Stimulated activated CD8-positive, alpha-beta memory T cell treated with anti-CD3 and anti-CD28 coated beads, Interleukin-7, amount 100 ng/mL, for 1 hour (primary cell): Measurements from ENCODE around the gene DCST2.
A peak's percentile ranks its signal among the peaks of the same experiment; 100 is the strongest.

Source experiments
- DNase-seq, 2 donors: peaks; one replicate each; pipeline ENCODE4 v3.0.0-alpha.2; 2020; ENCODE audit warnings: low read depth in 2 of 2

DCST2 gene

DNA sequence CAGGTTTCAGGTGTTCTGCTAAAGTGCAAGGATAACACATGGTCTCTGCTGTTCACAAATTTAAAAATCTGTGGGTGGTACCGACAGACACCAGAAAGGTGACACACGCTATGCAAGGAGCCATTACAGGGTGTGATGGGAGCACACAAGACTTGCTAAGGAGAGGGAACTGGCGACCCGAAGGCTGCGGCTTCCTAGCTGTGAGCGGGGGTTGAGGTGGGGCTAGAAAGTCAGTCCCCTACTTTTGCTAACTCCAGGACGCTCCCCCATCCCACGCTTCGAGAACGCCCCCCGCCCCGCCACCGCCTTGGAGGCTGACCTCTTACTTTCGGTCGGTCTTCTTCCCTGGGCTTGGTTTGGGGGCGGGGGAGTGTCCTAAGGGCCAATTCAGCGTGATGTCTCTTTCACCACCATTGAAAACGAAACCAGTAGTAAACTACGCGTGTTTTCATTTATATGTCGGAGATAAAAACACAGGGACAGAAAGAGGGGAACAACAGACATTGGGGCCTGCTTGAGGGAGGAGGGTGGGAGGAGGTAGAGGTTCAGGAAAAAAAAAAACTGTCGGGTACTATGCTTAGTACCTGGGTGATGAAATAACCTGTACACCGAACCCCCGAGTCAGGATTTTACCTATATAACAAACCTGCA lies 58.0 kb downstream of the DCST2 start:
- DNase-seq, result no peak

DNA sequence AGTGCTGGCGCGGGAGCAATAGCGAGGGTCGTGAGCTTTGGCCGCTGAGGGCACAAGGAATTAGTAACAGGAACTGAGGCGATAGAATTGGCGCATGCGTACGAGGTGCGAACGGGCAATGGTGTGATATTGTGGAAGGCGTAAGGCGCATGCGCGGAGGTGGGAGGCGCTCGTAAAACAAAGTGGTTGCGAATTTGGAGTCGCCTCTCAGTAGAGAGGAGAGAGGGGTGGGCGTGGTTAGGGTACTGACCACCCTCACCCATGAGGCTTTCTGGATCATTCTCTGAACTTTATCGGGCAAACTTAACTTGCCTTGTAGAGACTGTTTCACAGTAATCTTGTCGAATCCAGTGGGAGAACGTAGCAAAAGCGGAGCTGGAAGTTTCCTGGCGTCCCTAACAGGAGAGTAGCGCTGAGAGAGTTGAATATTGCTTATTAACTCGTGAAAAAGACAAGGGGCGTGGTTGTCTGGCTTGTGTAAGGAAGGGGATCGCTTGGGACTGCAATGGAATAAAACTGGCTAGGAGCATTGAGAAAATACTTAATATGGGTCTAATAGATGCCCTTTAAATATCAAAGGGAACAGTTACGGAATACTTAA lies 58.7 kb downstream of the DCST2 start:
- peak; percentile 83 to 88 for DNase-seq

DNA sequence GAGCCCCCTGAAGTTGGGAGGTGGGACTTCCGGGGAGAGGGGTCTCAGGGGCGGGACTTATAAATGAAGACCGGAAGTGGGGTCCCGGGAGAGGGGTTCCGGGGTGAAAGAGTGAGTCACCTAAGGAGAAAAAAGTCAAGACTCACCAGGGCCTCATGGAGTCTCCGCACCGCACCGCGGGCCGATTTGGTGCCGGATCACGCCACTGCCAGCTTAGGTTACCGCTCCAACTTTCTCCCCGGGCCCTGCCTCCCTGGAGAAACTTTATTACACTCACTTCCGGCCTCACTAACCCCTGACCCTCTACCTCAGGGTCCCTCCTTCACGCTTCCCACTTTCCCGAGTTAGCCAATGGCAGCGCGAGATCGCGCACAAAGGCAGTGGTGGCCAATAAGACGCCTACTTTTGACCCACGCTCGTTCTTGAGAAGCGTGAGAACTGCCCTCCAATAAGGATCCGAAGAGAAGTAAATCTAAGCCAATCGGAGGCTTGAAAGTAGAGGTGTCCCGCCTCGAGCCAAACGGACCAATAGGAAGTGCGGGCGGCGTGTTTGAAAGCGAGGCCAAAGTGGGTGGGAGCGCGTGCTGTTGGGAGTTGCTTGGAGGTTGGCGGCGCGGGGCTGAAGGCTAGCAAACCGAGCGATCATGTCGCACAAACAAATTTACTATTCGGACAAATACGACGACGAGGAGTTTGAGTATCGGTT lies 59.3 kb downstream of the DCST2 start, which contains the start of gene CKS1B:
CKS1B (plus strand) TSS at position 580 of the 706 bp plus-strand sequence; CDS start at position 645, 65 bp downstream.
- peak; percentile 90 for DNase-seq

DNA sequence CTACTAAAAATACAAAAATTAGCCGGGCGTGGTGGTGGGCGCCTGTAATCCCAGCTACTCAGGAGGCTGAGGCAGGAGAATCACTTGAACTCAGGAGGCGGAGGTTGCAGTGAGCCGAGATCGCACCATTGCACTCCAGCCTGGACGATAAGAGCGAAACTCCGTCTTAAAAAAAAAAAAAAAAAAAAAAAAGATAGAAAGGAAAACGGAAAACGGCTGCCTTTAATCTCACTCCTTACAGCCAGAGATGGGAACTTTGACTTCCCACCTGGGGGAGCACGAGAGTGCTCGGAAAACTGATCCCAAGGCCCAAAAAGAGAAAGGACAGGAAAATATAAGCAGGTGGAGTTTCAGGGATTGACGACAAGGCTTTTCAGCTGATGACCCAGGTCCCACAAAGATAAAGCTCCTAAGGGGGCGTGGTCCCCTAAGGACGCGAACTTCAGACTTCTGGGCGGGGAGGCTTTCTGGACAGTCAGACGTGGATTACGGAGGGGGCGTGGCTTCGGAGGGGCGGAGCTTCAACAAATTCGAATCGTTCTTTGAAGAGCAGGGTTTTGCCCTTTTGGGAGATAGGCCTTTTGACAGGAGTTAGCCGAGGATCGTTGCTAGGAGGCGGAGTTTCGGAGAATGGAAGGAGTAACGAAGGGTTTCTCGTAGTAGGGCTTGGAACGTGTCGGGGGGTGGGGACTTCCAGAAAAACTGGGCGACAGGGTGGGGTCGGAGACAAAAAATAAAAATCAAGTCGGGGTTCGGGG lies 60.1 kb downstream of the DCST2 start:
- DNase-seq, result peak; percentile 71 to 85

DNA sequence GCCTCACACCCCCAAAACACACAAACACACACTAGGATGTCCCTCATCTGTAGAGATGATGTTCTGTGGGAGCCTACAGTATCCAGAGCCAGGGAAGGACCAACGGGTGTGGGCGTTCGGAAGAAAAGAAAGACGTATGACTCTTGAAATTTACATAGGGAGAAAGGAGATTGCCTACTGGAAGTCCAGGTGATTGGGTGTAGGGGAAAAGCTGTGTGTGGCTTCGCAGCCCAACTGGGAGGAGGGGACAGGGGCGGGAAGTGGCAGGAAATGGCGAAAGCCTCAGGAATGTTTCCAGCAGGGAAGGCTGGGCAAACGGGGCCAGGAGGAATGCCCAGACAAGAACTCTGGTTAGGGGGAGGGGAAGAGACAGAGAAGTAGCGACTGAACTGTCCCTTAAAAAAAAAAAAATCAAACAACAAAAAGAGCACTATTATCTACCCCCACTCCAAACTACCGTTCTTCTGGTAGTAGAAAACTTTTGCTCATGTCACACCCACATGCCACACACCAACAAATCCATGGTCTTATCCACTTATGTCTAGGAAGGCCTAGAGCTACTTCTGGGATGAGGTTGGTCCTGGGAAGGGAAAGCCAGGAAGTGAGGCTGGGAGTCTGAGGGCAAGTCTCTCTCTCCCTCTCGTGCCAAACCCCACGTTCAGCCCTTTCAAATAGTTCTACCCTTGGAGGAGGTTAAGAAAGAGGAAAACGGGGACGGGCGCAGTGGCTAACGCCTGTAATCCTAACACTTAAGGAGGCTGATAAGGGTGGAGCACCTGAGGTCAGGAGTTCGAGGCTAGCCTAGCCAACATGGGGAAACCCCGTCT lies 60.9 kb downstream of the DCST2 start:
- DNase-seq, result no peak

DNA sequence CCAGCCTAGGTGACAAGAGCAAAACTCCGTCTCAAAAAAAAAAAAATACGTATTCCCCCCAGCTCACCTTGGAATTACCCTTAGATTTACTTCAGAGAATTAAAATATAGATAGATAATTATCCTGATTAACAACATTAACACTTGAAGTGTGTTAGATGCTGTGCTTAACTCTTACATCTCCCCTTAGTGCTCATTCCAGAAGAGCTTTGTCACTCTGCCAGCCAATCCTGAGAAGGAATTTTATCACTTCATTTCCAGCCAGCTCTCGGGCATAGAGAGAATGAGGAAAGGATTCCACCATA lies 61.4 kb downstream of the DCST2 start:
- DNase-seq, result no peak

DNA sequence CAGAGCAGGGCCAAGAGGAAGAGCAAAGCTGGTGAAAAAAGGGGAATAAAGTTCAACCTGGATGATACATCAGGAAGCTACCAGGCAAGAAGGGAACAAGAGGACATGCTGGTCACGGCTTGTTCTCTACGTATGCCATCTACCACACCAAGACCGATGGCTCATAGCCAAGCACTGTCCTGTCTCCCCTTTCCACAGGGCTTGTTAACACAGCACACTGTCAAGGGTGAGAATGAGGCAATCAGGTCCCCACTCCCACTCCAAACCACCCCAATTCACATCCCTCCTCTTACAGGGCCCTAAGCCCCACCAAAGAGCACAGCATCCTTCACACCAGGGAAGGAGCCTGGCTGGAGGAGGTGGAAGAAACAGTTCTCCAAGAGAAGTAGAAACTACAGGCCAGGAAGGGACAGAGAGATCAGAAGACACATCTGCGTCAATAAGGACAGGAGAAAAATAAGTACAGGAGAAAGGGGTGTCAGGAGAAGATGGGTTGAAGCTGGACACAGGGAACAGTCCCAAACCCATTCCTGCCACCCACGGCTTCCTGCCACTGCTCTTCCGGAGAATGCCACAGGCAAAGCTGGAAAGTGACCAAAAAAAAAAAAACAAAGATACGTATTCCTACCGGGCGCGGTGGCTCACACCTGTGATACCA lies 62.1 kb downstream of the DCST2 start:
- DNase-seq, result no peak

DNA sequence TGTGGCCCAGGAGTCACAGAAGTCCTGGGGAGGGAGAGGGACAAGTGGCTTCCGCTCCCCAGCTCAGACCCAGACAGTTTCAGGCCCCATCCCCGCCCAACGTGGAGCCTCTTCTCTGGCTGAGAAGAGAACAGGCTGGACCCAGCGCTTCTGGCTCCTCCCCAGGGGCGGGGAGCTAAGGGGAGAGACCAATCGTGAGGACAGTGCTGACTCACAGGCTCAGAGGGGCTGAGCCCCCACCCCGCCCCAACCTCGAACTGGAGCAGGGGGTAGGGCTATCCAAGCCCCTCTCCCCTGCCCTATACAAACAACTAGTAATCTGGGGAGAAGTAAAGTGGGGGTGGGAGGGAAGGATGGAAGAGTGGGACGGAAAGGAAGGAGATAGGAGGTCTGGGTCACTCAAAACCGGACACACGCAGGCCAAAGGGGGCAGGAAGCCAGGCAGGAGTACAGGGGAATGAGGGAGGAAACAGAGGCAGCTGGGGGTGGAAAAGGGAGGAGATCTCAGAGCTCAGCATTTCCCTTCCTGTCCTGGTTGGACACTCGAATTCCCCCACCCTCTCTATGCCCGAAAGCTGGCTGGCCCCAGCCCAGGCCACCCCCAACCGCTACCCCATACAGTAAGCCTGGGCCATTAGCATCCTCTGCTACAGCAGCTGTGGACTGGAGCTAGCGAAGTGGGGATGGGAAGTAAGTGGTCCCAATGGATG lies 62.8 kb downstream of the DCST2 start, which contains the start of gene SHC1:
SHC1 (minus strand) TSS at position 117 of the 710 bp plus-strand sequence. CDS start 221 bp downstream, outside the sequence.
- no peak for DNase-seq

DNA sequence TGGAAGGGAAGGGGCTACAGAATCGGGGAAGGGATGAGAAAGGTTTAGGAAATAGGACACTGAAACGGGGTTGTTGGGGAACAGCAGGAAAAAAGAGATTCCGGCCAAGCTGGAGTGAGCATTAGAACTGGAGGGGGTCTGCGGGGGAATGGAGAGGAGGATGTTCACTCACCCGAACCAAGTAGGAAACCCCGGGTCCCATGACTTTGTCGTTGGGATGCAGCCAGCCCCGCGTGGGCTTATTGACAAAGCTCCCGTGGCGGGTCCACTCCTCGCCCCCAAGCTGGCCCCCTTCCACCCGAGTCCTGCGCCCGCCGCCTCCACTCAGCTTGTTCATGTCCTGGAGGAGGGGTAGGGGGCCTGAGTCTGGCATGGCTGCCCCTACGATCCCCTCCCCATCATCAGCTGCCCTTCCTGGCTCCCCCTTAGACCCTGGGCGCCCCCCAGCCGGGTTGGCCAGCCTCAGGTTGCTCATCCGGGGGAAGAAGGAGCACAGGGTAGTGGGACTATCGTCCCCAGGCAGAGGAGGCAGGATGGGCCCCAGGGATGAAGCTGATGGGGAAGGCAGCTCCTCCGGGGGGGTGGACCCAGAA lies 63.6 kb downstream of the DCST2 start:
- no peak for DNase-seq

DNA sequence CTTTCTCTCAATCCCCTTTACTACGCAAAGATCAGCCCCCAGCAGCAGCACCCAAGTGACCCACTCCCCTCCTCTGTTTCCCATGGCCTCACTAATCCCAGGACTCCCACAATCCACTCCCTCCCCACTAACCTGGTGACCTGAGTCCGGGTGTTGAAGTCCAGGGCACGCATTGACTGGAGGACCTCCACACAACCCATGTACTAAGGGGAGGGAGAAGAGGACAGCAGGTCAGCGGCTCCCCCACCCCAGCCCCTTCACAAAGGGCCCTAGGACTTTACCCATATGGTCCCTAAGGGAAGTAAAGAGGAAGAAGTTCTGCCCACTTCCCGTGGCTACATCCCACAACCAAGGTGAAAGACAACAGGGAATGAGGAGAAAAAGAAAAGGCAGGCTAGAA lies 64.3 kb downstream of the DCST2 start:
- no peak for DNase-seq

DNA sequence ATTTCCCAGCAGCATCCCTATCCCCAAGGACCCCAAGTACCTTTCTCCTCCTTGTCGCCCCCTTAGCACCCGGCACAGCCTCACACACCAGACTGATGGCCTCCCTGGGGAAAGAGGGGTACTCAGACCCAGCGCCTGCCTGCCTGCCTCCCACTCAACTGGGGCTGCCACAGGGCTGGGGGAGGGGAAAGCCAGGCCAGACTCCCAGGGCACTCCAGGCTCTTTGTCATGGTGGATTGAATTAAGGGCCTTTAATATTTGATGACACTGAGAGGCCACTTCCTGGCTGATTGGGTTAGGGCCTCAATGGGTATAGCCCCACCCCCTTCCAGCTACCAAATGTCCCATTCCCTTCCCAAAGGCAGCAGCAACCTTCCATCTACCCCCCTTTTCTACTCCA lies 64.8 kb downstream of the DCST2 start:
- no peak for DNase-seq
